Stimulated activated CD4-positive, alpha-beta T cell treated with anti-CD3 and anti-CD28 coated beads, TNF-alpha, amount 100 ng/mL, for 24 hours (primary cell): ENCODE measurements around the gene LLGL1.
"Not testable (repeated sequence)": the region's sequence is repeated elsewhere in the genome, so short reads cannot be mapped to it uniquely, and the experiment has no call there.

ENCODE experiments used
- DNase-seq, 3 experiments: peaks; one replicate each; pipeline ENCODE4 v3.0.0-alpha.2; 2020; ENCODE audit warnings: low read depth in 3 of 3

LLGL1 gene

GRCh38 chr17:18194394-18194793 is 31.0 kb upstream of the LLGL1 start:
- no peak for DNase-seq

GRCh38 chr17:18194804-18195203 is 30.6 kb upstream of the LLGL1 start:
- DNase-seq, result no peak

- no peak for DNase-seq
These were observed 30.2 kb upstream of the LLGL1 start for GRCh38 chr17:18195246-18195645.

GRCh38 chr17:18197535-18198194 is 27.8 kb upstream of the LLGL1 start:
- no peak for DNase-seq

- no peak for DNase-seq
These were observed 26.9 kb upstream of the LLGL1 start for GRCh38 chr17:18198530-18198929.

GRCh38 chr17:18201108-18201507 is 24.3 kb upstream of the LLGL1 start:
- no peak for DNase-seq

DNA sequence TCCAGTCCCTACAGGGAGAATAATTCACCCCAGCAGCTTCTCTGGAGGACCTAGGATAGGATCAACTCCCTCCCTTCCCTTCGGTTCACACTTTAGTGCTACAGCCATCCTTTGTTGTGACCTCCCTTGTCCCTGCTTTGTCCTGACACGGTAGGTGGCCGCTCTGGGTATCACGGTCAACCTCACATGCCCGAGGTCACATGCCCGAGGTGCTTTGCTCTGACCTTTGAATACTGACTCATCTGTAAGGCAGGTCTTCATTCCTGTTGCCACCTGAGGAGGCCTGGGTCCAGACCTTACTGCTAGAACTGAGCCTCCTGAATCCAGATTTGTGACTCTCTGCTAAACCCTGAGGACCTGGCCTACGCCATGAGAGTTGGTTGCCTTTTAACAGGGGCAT is 22.1 kb upstream of the LLGL1 start:
- no peak for DNase-seq

DNA sequence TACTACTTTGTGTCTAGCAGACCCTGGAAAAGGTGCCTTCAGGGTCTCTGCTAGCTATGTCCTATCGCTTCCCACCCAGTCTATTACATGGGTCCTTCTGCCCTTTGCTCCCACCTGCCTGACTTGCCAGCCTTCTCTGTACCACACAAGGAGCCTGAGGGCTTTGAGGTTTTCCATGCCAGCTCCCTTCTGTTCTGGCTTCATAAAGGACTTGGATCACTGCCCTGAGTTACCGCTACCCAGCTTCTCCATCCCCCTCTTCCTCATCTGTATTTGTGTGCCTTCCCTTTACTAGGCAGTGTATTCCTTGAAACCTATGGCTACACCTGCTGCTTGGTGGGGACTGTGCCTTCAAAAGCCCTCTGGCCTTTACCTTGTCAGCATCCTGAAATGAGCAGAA is 19.6 kb upstream of the LLGL1 start:
- DNase-seq, result no peak

GRCh38 chr17:18206962-18207361 is 18.5 kb upstream of the LLGL1 start:
- DNase-seq, result no peak

- no peak for DNase-seq
These were observed 17.3 kb upstream of the LLGL1 start for GRCh38 chr17:18208092-18208491.

GRCh38 chr17:18213666-18214270 is 11.7 kb upstream of the LLGL1 start:
- no peak for DNase-seq

- DNase-seq, result not testable (repeated sequence)
These were observed 8.5 kb upstream of the LLGL1 start for GRCh38 chr17:18216906-18217305.

DNA sequence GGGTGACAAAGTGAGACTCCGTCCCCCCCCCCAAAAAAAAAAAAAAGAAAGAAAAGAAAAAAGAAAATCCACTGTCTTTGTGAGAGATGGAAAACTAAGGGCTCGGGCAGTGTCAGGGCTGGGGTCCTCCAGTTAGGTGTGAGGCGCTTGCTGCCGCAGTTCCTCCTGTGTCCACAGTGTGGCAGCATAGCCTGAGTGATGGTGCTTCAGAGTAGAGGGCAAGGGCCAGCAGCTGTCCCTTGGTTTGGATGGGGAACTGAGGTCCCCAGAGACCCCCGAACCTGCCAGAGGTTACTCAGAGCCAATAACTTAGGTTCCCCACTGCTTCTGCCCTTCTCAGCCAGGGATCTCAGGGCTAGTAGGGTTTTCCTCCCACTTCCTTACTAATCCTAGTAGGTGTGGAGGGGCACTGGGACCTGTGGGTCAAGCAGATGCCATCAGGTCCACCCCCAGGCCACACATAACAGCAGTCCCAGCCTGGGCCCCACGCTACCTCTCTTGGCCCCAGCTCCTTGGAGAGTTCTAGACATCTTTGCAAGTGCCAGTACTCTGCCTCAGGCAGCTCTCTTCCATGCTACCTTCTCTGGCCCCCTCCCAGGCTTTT is 7.9 kb upstream of the LLGL1 start:
- peak; percentile 43 to 73 (median 59) for DNase-seq

DNA sequence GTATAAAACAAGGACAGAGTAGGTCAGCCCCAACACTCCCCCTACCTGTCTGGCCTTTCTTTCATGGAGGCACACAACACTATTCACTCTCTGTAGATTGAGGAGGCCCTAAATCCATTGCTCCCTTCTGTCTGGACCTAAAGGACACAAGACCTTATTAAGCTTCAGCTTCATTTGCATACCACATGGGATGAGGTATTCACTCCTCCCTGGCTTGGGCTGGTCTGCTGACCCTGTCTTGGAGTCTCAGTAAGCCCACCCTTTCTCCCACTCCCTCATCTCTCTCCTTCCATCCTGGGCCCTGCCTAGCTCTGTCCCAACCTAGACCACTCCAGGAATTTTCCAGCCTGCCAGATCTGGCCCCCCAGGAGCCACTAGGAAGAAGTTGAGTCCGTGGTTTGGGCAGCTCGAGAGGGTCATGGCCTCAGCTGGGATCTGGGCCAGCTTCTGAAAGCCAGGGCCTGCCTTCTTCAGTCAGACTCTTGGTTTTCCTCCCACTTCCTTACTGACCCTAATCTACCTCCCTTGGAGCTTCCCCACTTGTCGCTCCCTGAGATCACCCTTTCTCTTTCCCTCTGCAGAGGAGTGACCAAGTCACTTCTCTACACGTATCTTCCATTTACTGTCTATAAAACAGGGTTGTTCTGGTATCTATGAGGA is 6.5 kb upstream of the LLGL1 start:
- no peak for DNase-seq

DNA sequence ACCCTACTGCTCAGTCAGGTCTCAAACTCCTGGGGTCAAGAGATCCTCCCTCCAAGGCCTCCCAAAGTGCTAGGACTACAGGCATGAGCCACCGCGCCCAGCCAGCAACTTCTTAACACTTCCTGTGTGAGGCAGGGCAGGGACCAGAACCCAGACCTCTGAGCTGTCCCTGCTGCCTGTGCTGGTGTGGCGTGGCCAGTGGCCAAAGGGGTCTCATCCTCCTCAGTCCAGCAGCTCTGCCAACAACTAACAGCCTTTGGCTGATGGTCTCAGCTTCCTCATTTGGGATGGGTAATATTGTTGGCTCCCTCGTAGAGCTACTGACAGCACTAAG is 1.4 kb upstream of the LLGL1 start:
- no peak for DNase-seq

DNA sequence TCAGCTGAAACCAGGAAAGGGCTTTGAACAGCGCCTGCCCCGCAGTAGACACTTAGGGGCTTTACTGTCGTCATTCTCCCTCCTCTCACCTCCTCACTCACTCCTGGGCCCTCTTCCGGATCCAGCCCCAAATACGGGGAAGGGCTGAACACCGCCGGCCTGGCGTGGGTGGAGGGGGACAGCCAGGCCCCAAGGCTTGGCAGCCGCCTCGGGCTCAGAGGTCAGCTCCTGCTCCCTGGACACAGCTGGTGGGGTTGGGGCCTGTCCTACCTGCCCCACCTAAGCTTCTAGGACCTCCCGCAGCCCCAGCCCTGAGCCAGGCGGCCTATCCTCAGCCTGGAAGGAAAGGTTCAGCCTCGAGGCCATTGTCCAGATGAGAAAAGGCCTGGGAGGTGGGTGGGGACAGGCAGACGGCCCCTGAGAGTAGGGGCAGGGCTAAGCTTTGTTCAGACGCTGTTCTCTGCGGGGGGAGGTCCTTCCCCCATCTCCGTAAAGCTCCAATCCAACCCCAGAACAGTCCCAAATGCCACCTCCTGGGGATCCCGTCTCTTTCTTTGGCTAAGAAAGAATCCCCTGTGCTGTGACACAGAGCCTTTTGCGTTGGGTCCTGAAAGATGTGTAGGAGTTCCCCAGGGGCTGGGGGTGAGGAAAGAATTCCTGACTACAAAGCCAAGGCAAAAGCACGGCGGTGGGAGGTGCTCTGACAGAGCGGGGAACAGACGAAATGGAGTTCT is 881 bp upstream of the LLGL1 start:
- DNase-seq, result no peak

DNA sequence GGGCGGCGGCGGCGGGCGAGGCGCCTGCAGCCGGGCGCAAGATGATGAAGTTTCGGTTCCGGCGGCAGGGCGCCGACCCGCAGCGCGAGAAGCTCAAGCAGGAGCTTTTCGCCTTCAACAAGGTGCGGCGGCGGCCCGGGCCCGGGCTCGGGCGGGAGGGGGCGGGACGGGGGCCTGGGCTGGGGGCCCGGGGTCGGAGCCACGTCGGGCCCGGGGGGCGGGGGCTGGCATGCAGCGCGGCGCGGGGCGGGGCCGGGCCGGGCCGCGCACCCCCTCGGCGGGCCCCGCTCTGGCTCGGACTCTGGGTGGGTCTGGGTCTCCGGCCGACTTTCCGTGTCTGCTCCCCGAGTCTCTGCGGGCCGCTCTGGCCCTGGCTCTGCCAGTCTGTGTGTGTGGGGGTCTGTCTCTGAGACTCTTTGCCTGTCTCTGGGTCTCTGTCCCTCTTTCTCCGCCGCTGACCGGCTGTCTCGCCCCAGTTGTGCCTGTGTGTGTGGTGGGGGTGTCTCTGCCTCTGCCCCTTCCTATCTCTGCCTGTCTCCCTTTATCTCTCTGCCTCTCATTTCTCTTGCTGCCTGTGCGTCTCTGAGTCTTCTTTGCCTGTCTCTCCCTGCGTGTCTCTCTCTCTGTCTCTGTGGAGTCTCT is 328 bp downstream of the LLGL1 start:
- no peak for DNase-seq

- no peak for DNase-seq
These were observed 980 bp downstream of the LLGL1 start for GRCh38 chr17:18226284-18226945.

DNA sequence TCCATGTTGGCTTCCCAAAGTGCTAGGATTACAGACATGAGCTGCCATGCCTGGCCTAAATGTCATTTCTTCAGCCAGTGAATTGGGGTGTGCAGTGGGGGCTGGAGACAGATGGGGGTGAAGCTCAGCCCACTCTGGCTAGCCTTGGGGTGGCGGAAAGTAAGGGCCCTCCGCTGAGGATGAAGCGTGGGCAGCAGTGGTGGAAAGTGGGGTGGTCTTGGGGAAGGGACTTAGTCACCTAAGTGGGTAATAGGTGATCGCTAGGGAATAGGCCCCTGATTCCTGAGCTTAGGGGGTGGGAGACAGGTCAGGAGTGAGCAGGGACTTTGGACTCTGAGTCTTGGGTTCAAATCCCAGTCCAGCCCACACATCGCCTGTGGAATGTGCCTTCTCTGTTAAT is 2.2 kb downstream of the LLGL1 start:
- no peak for DNase-seq

DNA sequence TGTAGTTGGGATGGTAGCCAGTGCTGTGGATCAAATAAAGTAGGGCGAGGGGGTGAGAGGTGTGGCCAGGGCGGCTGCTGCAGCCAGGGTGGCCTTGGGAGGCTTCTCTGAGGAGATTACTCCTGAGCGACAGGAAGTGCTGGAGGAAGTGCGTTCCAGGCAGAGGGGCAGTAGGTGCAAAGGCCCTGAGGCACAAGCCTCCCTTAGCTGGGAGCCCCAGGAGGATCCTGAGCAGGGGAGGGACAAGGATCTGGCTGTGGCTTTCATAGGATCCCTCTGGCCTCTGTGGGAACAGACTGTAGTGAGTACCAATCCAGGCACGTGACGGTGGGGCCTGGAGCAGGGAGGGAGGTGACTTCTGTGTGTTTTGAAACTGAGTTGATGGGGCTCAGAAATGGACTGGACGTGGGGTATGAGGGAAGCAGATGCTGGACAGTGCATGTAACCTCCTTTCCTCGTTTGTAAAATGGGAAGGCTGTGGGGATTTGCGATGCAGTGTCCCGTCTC is 2.8 kb downstream of the LLGL1 start:
- no peak for DNase-seq

- no peak for DNase-seq
These were observed 3.8 kb downstream of the LLGL1 start for GRCh38 chr17:18229254-18229653.
